Endothelial cell of umbilical vein (primary cell): ENCODE measurements around the gene CD48. TPM values are rescaled to one million over a fixed set of nuclear protein-coding genes. Genes with fewer than 3 reads are reported as not detected.

Experiments
- BruUV-seq: library from RNA; stranded (reverse); fragments of 400-500 nt; replicated peaks from 2 replicates; lab custom pipeline; 2021; lab: Mats Ljungman, UMichigan
- CTCF ChIA-PET: fragments of 300-600, 350-600 bp; sonication (Branson Sonifier 250); formaldehyde crosslinking; loops from one replicate; lab custom pipeline; 2021; ENCODE audit warnings: antibody characterized with exemption, inconsistent platforms; lab: Charles Lee
- POLR2A ChIA-PET: fragments of 300-600, 350-600 bp; sonication (Branson Sonifier 250); formaldehyde crosslinking; loops from one replicate; lab custom pipeline; 2021; ENCODE audit warnings: antibody characterized with exemption, inconsistent platforms; lab: Charles Lee
- DNase-seq: peaks from one replicate; pipeline ENCODE4 v3.0.0-alpha.2; 2011; ENCODE audit warnings: low read depth, low spot score
- FAIRE-seq: peaks from 2 replicates; lab custom pipeline; 2011; peaks lifted over from hg19 to GRCh38; lab: Jason Lieb, UNC
- H2AFZ ChIP-seq: 2 replicates; pipeline ENCODE4 v1.6.0; 2012; ENCODE audit warnings: low read depth, low read length, control low read depth, inconsistent platforms
- H3K27ac ChIP-seq: 2 replicates; pipeline ENCODE4 v1.5.1; 2011; ENCODE audit warnings: low read depth, mild to moderate bottlenecking, control low read depth, low read length, moderate library complexity; ENCODE audit not compliant: insufficient read depth
- H3K27me3 ChIP-seq, 2 experiments: 2 replicates each; pipeline versions ENCODE4 v1.6.0 to v1.6.1; 2011; ENCODE audit warnings: low read length in 2 of 2, mixed read lengths in 1 of 2; ENCODE audit not compliant: control insufficient read depth in 2 of 2, insufficient read depth in 2 of 2
- H3K36me3 ChIP-seq, 2 experiments: 2 replicates in 1 of 2; 3 replicates in 1 of 2; pipeline ENCODE4 v1.5.1; 2011; ENCODE audit warnings: low read length in 2 of 2, mild to moderate bottlenecking in 1 of 2, moderate library complexity in 1 of 2; ENCODE audit not compliant: control insufficient read depth in 2 of 2, insufficient read depth in 2 of 2; ENCODE audit errors: extremely low read depth in 1 of 2
- H3K4me1 ChIP-seq: 3 replicates; pipeline ENCODE4 v1.5.1; 2011; ENCODE audit warnings: mild to moderate bottlenecking, low read length; ENCODE audit not compliant: control insufficient read depth, insufficient read depth; ENCODE audit errors: extremely low read depth
- H3K4me2 ChIP-seq: 2 replicates; pipeline ENCODE4 v1.6.1; 2011; ENCODE audit warnings: low read length, control low read depth, mixed read lengths; ENCODE audit not compliant: insufficient read depth
- H3K4me3 ChIP-seq, 3 experiments: fragments of 200-600 bp in 1 of 3; sonication (generic), shearing (Covaris generic) in 1 of 3; replicated peaks in 1 of 3; 2 replicates each; pipeline ENCODE4 v1.5.1; 2011 to 2016; ENCODE audit warnings: control low read depth in 3 of 3, low read length in 3 of 3, mild to moderate bottlenecking in 2 of 3, inconsistent platforms in 1 of 3, low read depth in 1 of 3, moderate library complexity in 1 of 3; ENCODE audit not compliant: insufficient read depth in 1 of 3
- H3K79me2 ChIP-seq: 2 replicates; pipeline ENCODE4 v1.6.0; 2012; ENCODE audit warnings: low read length, inconsistent platforms; ENCODE audit not compliant: control insufficient read depth, insufficient read depth
- H3K9ac ChIP-seq: replicated peaks from 2 replicates; pipeline ENCODE3; 2011; ENCODE audit warnings: low read length, control low read depth; ENCODE audit not compliant: insufficient read depth; ENCODE audit errors: extremely low read depth
- H3K9me1 ChIP-seq: replicated peaks from 3 replicates; pipeline ENCODE4 v1.6.0; 2011; ENCODE audit warnings: mild to moderate bottlenecking, low read length; ENCODE audit not compliant: control insufficient read depth, insufficient read depth; ENCODE audit errors: extremely low read depth
- H3K9me3 ChIP-seq: replicated peaks from 2 replicates; pipeline ENCODE4 v1.5.1; 2012; ENCODE audit warnings: low read length, inconsistent platforms; ENCODE audit not compliant: control insufficient read depth, insufficient read depth
- H4K20me1 ChIP-seq: replicated peaks from 2 replicates; pipeline ENCODE3; 2011; ENCODE audit warnings: mild to moderate bottlenecking, low read length; ENCODE audit not compliant: control insufficient read depth, insufficient read depth; ENCODE audit errors: extremely low read depth
- GATA2 ChIP-seq: IDR thresholded peaks from 2 replicates; pipeline ENCODE4 v1.7.0; 2011; ENCODE audit warnings: low read depth, mild to moderate bottlenecking, moderate library complexity, mixed read lengths, low read length; ENCODE audit not compliant: insufficient read length, insufficient read depth
- MAX ChIP-seq: IDR thresholded peaks from 2 replicates; pipeline ENCODE4 v1.6.1; 2011; ENCODE audit not compliant: insufficient read depth, insufficient read length
- MYC ChIP-seq: IDR thresholded peaks from one replicate; pipeline ENCODE4 v1.6.1; 2011; ENCODE audit warnings: mild to moderate bottlenecking, low read depth, low read length
- dilution Hi-C: fragments of 300-500 bp; cut with MboI; formaldehyde crosslinking; loops from one replicate; pipeline ENCODE4 v1.15.0; 2019; ENCODE audit warnings: low sequenced_read_pairs; ENCODE audit not compliant: extremely low pct_ligation_motif_present
- intact Hi-C: fragments of 100-400 bp; cut with micrococcal nuclease; formaldehyde crosslinking; loops from one replicate; pipeline ENCODE4 v1.10.0; 2022
- polyA plus RNA-seq, 4 experiments: library from polyadenylated mRNA; depleted of rRNA in 3 of 4; stranded (reverse) in 3 of 4; unstranded in 1 of 4; fragments of >200 nt; gene quantifications; 2 replicates each; pipeline versions ENCODE4 v1.2.1 to v1.2.3, GENCODE V29; 2011 to 2012; ENCODE audit warnings: missing spikeins in 1 of 4
- total RNA-seq: library from RNA; stranded (reverse); gene quantifications from 2 replicates; pipeline ENCODE4 v1.2.3, GENCODE V29; 2021

The CD48 gene
- total and polyA plus RNA-seq, 2 donors (not counting 3 experiments of a cell fraction or from before 2014, with no cell fraction given): not detected

- no peak for TF ChIP-seq GATA2
- no peak for TF ChIP-seq MYC
- no peak for TF ChIP-seq MAX
- Histone ChIP-seq H3K79me2 (no peaks in the 10 kb centered on the region), H3K27ac (no peak overlapping the region), H4K20me1 (no peaks in the 10 kb centered on the region), H3K4me2 (no peak overlapping the region), H2AFZ (no peak overlapping the region), H3K9me3 (no peaks in the 10 kb centered on the region), H3K4me3 (no peak overlapping the region), H3K4me1 (no peaks in the 10 kb centered on the region), H3K36me3 (no peaks in the 10 kb centered on the region), H3K9me1 (no peaks in the 10 kb centered on the region), H3K27me3 (peaks cover 0 to 5% of the 10 kb centered on the region in 2 experiments), H3K9ac (no peak overlapping the region)
- intact Hi-C loops (no loop called here), dilution Hi-C loops (no loop called here)
- BruUV-seq: no TSS peak
- DNase-seq (no peak), FAIRE-seq (no peak)
- POLR2A ChIA-PET: no interaction called here
- CTCF ChIA-PET: no interaction called here
These were observed 6.6 kb upstream of the CD48 start for GRCh38 chr1:160718210-160718609.

- Histone ChIP-seq H3K36me3 (no peaks in the 10 kb centered on the region), H3K9me1 (no peaks in the 10 kb centered on the region), H2AFZ (no peak overlapping the region), H3K27ac (no peak overlapping the region), H3K27me3 (peaks cover 0 to 5% of the 10 kb centered on the region in 2 experiments), H3K9ac (no peak overlapping the region), H3K4me1 (no peaks in the 10 kb centered on the region), H3K79me2 (no peaks in the 10 kb centered on the region), H3K9me3 (no peaks in the 10 kb centered on the region), H3K4me3 (no peak overlapping the region), H3K4me2 (no peak overlapping the region), H4K20me1 (no peaks in the 10 kb centered on the region)
- intact Hi-C loops: no loop called here
- no peak for TF ChIP-seq MYC
- DNase-seq (no peak), FAIRE-seq (no peak)
- POLR2A ChIA-PET: no interaction called here
- dilution Hi-C loops: no loop called here
- no TSS peak for BruUV-seq
- CTCF ChIA-PET: no interaction called here
These were observed 5.7 kb upstream of the CD48 start for GRCh38 chr1:160717306-160717705.
